ENCODE data around the gene DCP1B. TPM values are rescaled to one million over a fixed set of nuclear protein-coding genes. Genes with fewer than 3 reads are reported as not detected.
A peak's percentile ranks its signal among the peaks of the same experiment; 100 is the strongest.

Gene DCP1B
- total and polyA plus RNA-seq, 2 donors from 2014 or later = 11.3 to 15.0 TPM

GRCh38 chr12:1932264-1932777 is 71.9 kb downstream of the DCP1B start:
- Histone ChIP-seq H3K36me3 (ENCODE audit: control insufficient read depth in 2 of 3, insufficient read depth in 3 of 3, low read length in 3 of 3) (peaks cover 0 to 2% (median 0%) of the 10 kb centered on the region in 3 donors), H3K27ac (ENCODE audit: low read depth in 2 of 2, low read length in 2 of 2) (no peak overlapping the region), H3K9ac (ENCODE audit: low read length in 3 of 3) (no peak overlapping the region), H3K9me3 (ENCODE audit: control insufficient read depth in 2 of 3, insufficient read depth in 1 of 3, low read length in 3 of 3) (peaks cover 0 to 3% (median 0%) of the 10 kb centered on the region in 3 donors), H3K4me1 (ENCODE audit: control insufficient read depth in 2 of 3, insufficient read depth in 2 of 3, low read depth in 1 of 3, low read length in 3 of 3) (peaks cover 6 to 24% (median 20%) of the 10 kb centered on the region in 3 donors), H3K27me3 (ENCODE audit: control insufficient read depth, insufficient read depth, low read length) (no peaks in the 10 kb centered on the region), H3K4me3 (ENCODE audit: low read length in 3 of 3) (no peak overlapping the region)
- intact Hi-C loops (cut with DNase I) = loop anchor here (10.0 kb wide), 2 partner anchors 138 to 288 kb away; no protein-coding TSS in a partner anchor
- FAIRE-seq (no peak), DNase-seq (peak in 4 of 5 donors; percentile 54 to 67 (median 56))
- TF ChIP-seq CTCF (IDR thresholded peaks at IDR 0.05; ENCODE audit: borderline replicate concordance, extremely low read depth, insufficient read depth) = no peak

- peaks cover 0 to 3% (median 0%) of the 10 kb centered on the region in 3 donors for H3K9me3 ChIP-seq (ENCODE audit: control insufficient read depth in 2 of 3, insufficient read depth in 1 of 3, low read length in 3 of 3)
- H3K4me3 ChIP-seq (ENCODE audit: low read length in 3 of 3) = no peak overlapping the region
- intact Hi-C loops (cut with DNase I) = loop anchor here (10.0 kb wide), 2 partner anchors 137 to 287 kb away; no protein-coding TSS in a partner anchor
- peaks cover 6 to 24% (median 20%) of the 10 kb centered on the region in 3 donors for H3K4me1 ChIP-seq (ENCODE audit: control insufficient read depth in 2 of 3, insufficient read depth in 2 of 3, low read depth in 1 of 3, low read length in 3 of 3)
- DNase-seq (no peak), FAIRE-seq (no peak)
- H3K27me3 ChIP-seq (ENCODE audit: control insufficient read depth, insufficient read depth, low read length) = no peaks in the 10 kb centered on the region
- H3K27ac ChIP-seq (ENCODE audit: low read depth in 2 of 2, low read length in 2 of 2) = no peak overlapping the region
- no peak for TF ChIP-seq CTCF (IDR thresholded peaks at IDR 0.05; ENCODE audit: borderline replicate concordance, extremely low read depth, insufficient read depth)
- peaks cover 0 to 2% (median 0%) of the 10 kb centered on the region in 3 donors for H3K36me3 ChIP-seq (ENCODE audit: control insufficient read depth in 2 of 3, insufficient read depth in 3 of 3, low read length in 3 of 3)
- no peak overlapping the region for H3K9ac ChIP-seq (ENCODE audit: low read length in 3 of 3)
Measured at GRCh38 chr12:1931642-1932041, 72.6 kb downstream of the DCP1B start.

- H3K27ac ChIP-seq (ENCODE audit: low read depth in 2 of 2, low read length in 2 of 2) = no peak overlapping the region
Measured at GRCh38 chr12:1930803-1931597, 73.3 kb downstream of the DCP1B start.

More at GRCh38 chr12:1930803-1931597, 73.3 kb downstream of the DCP1B start:
- Histone ChIP-seq H3K4me1 (ENCODE audit: control insufficient read depth in 2 of 3, insufficient read depth in 2 of 3, low read depth in 1 of 3, low read length in 3 of 3) (peaks cover 6 to 21% (median 20%) of the 10 kb centered on the region in 3 donors), H3K9ac (ENCODE audit: low read length in 3 of 3) (no peak overlapping the region), H3K9me3 (ENCODE audit: control insufficient read depth in 2 of 3, insufficient read depth in 1 of 3, low read length in 3 of 3) (peaks cover 0 to 3% (median 0%) of the 10 kb centered on the region in 3 donors), H3K4me3 (ENCODE audit: low read length in 3 of 3) (no peak overlapping the region), H3K36me3 (ENCODE audit: control insufficient read depth in 2 of 3, insufficient read depth in 3 of 3, low read length in 3 of 3) (peaks cover 0 to 2% (median 0%) of the 10 kb centered on the region in 3 donors), H3K27me3 (ENCODE audit: control insufficient read depth, insufficient read depth, low read length) (no peaks in the 10 kb centered on the region)
- intact Hi-C loops (cut with DNase I) = loop anchor here (10.0 kb wide), 2 partner anchors 136 to 286 kb away; no protein-coding TSS in a partner anchor
- DNase-seq = peak in 1 of 5 donors; percentile 32
- no peak for FAIRE-seq
- no peak for TF ChIP-seq CTCF (IDR thresholded peaks at IDR 0.05; ENCODE audit: borderline replicate concordance, extremely low read depth, insufficient read depth)
